RWPE1 (cell line): ENCODE data around the gene CPSF2.

Experiments used
- CTCF ChIA-PET: fragments of 350-600 bp; sonication (Branson Sonifier 250); formaldehyde crosslinking; extraction: SDS; loops from one replicate; lab custom pipeline; 2021; lab: Yijun Ruan, JAX
- POLR2A ChIA-PET: fragments of 400-600 bp; formaldehyde crosslinking; extraction: SDS; loops from one replicate; lab custom pipeline; 2020; ENCODE audit warnings: antibody characterized with exemption; ENCODE audit not compliant: low non-redundant PET; lab: Yijun Ruan, JAX
- DNase-seq: peaks from one replicate; pipeline ENCODE4 v3.0.0; 2012; ENCODE audit warnings: low spot score
- H3K27ac ChIP-seq: fragments of 450-650 bp; 2 replicates; pipeline ENCODE4 v1.5.1; 2017
- TF ChIP-seq, protein P1 (sequence below): fragments of 450-650 bp; conservative IDR thresholded peaks from 2 replicates; pipeline ENCODE4 v1.5.1; 2017; ENCODE audit warnings: low read depth, mild to moderate bottlenecking

Gene CPSF2

GRCh38 chr14:92198804-92199203, 77.0 kb downstream of the CPSF2 start:
- ChIA-PET POLR2A (no interaction called here), CTCF (interaction anchor here (1.7 kb wide), 1 partner anchor 17 kb away, joined by 4 read pairs; no protein-coding TSS in a partner anchor)
- TF ChIP-seq, protein P1, sequence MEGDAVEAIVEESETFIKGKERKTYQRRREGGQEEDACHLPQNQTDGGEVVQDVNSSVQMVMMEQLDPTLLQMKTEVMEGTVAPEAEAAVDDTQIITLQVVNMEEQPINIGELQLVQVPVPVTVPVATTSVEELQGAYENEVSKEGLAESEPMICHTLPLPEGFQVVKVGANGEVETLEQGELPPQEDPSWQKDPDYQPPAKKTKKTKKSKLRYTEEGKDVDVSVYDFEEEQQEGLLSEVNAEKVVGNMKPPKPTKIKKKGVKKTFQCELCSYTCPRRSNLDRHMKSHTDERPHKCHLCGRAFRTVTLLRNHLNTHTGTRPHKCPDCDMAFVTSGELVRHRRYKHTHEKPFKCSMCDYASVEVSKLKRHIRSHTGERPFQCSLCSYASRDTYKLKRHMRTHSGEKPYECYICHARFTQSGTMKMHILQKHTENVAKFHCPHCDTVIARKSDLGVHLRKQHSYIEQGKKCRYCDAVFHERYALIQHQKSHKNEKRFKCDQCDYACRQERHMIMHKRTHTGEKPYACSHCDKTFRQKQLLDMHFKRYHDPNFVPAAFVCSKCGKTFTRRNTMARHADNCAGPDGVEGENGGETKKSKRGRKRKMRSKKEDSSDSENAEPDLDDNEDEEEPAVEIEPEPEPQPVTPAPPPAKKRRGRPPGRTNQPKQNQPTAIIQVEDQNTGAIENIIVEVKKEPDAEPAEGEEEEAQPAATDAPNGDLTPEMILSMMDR = no peak
- H3K27ac ChIP-seq = no peak overlapping the region
- no peak for DNase-seq

GRCh38 chr14:92199763-92200162, 78.0 kb downstream of the CPSF2 start:
- DNase-seq = no peak
- CTCF ChIA-PET = interaction anchor here (1.7 kb wide), 1 partner anchor 16 kb away, joined by 4 read pairs; no protein-coding TSS in a partner anchor
- TF ChIP-seq, protein P1 = no peak
- POLR2A ChIA-PET = no interaction called here
- no peak overlapping the region for H3K27ac ChIP-seq

GRCh38 chr14:92203116-92203515, 81.3 kb downstream of the CPSF2 start:
- POLR2A ChIA-PET = no interaction called here
- no peak overlapping the region for H3K27ac ChIP-seq
- TF ChIP-seq, protein P1 = no peak
- CTCF ChIA-PET = no interaction called here
- no peak for DNase-seq

DNA sequence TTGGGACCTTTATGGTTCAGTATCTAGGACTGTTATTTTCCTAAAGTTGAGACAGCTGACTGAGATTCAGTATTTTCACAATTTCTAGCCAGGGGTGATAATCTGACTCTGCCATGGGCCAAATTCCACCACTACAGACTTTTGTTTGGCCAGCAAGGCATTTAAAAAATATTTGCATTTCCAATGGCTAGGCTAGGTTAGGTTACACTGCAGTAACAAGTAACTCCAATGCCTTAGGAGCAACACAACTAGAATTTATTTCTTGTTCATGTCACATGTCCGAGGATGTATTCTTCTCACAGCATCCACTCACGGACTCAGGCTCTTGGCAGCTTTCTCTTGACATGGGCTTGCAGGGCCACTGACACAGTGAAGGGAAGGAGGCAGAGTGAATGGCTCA, 83.0 kb downstream of the CPSF2 start:
- ChIA-PET CTCF (no interaction called here), POLR2A (no interaction called here)
- TF ChIP-seq, protein P1 = no peak
- no peak overlapping the region for H3K27ac ChIP-seq
- no peak for DNase-seq

- POLR2A ChIA-PET = no interaction called here
Observed at GRCh38 chr14:92207012-92207927, 85.5 kb downstream of the CPSF2 start.

GRCh38 chr14:92207928-92208265, 86.1 kb downstream of the CPSF2 start:
- no peak for DNase-seq
- TF ChIP-seq, protein P1 = no peak
- ChIA-PET CTCF (no interaction called here), POLR2A (interaction anchor here (0.6 kb wide), 1 partner anchor 51 kb away, joined by 4 read pairs; no protein-coding TSS in a partner anchor)
- H3K27ac ChIP-seq = no peak overlapping the region

More at GRCh38 chr14:92207012-92207927, 85.5 kb downstream of the CPSF2 start:
- CTCF ChIA-PET = no interaction called here
- DNase-seq = no peak
- no peak overlapping the region for H3K27ac ChIP-seq
- TF ChIP-seq, protein P1 = no peak
